Measurements from ENCODE around the gene OSBPL2. TPM values are rescaled to one million over a fixed set of nuclear protein-coding genes. Genes with fewer than 3 reads are reported as not detected.

Gene OSBPL2
- total RNA-seq, 2 donors from 2014 or later = 40.1 to 41.2 TPM

- intact Hi-C loops (cut with DNase I) = loop anchor here (2.0 to 5.0 kb wide), 2 partner anchors 79 to 80 kb away; no protein-coding TSS in a partner anchor
- ATAC-seq = peak in 1 of 2 donors; percentile 4
- DNase-seq = no peak
Observed at GRCh38 chr20:62303062-62303339, 64.7 kb downstream of the OSBPL2 start.

GRCh38 chr20:62303340-62304226 lies 65.3 kb downstream of the OSBPL2 start:
- intact Hi-C loops (cut with DNase I) = loop anchor here (2.0 to 5.0 kb wide), 2 partner anchors 79 kb away; no protein-coding TSS in a partner anchor
- ATAC-seq = peak in 1 of 2 donors; percentile 3
- DNase-seq = no peak

GRCh38 chr20:62304331-62305148 lies 66.2 kb downstream of the OSBPL2 start:
- ATAC-seq (no peak), DNase-seq (no peak)
- intact Hi-C loops (cut with DNase I) = loop anchor here (5.0 kb wide), 2 partner anchors 48 to 78 kb away; no protein-coding TSS in a partner anchor

GRCh38 chr20:62305149-62305764 lies 66.9 kb downstream of the OSBPL2 start:
- no peak for DNase-seq
- intact Hi-C loops (cut with DNase I) = loop anchor here in 1 of 2 donors (5.0 kb wide), 1 partner anchor 47 kb away; no protein-coding TSS in a partner anchor

DNA sequence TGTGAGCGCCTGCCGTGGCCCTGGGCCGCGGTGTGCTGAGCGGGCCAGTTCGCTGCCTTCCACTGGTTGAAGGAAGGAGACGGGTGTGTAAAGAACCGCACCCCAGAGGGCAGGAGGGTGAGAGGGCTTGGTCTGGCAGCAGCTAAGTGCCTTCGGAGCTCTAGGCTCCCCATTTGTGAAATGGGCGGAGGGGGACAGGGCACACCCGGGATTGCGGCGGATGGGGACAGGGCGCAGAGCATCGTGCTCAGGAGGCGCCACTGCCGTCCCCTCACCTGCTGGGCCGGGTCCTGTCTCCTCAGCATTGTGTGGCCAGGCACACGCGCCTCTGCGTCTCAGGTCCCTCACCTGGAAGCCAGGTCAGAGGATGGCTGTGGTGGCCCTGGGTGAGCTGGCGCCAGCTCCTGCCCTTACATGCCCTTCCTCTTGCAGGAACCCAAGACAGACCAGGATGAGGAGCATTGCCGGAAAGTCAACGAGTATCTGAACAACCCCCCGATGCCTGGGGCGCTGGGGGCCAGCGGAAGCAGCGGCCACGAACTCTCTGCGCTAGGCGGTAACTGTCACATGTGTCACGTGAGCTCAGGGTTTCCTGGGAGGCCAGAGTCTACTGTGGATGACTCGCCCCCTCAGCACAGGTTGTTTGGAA lies 67.6 kb downstream of the OSBPL2 start:
- intact Hi-C loops (cut with DNase I) = loop anchor here in 1 of 2 donors (5.0 kb wide), 1 partner anchor 46 kb away; no protein-coding TSS in a partner anchor

More at GRCh38 chr20:62305149-62305764, 66.9 kb downstream of the OSBPL2 start:
- ATAC-seq = no peak

GRCh38 chr20:62306414-62307187 lies 68.3 kb downstream of the OSBPL2 start:
- DNase-seq (no peak), ATAC-seq (no peak)
- intact Hi-C loops (cut with DNase I) = loop anchor here in 1 of 2 donors (5.0 kb wide), 1 partner anchor 46 kb away; no protein-coding TSS in a partner anchor

More for the DNA sequence above, 67.6 kb downstream of the OSBPL2 start:
- DNase-seq = no peak
- ATAC-seq = no peak

DNA sequence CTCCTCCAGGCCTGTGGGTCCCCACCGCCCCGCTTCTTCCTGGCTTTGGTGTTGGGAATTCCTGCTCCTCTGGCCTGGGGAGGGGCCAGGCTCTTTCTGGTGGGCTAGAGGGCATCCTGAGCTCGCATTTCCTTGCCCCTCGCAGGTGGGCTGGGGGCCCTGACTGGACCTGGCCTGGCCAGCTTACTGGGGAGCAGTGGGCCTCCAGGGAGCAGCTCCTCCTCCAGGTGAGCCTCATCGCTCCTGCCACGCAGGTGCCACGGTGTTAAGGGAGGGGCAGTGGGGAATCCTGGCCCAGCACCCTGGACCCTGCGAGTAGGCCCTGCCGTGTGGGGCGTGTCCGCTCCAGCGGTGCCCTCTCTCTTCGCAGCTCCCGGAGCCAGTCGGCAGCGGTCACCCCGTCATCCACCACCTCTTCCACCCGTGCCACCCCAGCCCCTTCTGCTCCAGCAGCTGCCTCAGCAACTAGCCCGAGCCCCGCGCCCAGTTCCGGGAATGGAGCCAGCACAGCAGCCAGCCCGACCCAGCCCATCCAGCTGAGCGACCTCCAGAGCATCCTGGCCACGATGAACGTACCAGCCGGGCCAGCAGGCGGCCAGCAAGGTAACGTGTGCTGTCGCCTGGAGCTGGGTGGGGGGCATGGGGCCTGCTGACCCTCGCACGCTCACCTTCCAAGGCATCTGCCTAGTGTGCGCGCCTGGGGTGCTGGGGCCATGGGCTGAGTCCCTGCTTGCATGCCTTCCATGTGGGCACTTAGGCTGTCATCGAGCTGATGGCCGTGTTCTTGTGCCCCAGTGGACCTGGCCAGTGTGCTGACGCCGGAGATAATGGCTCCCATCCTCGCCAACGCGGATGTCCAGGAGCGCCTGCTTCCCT lies 69.1 kb downstream of the OSBPL2 start:
- intact Hi-C loops (cut with DNase I) = loop anchor here in 1 of 2 donors (5.0 kb wide), 1 partner anchor 45 kb away; no protein-coding TSS in a partner anchor
- ATAC-seq (no peak), DNase-seq (no peak)

- no peak for ATAC-seq
- intact Hi-C loops (cut with DNase I) = loop anchor here in 1 of 2 donors (5.0 kb wide), 1 partner anchor 44 kb away; no protein-coding TSS in a partner anchor
- DNase-seq = no peak
Observed at GRCh38 chr20:62308102-62308822, 69.9 kb downstream of the OSBPL2 start.

- intact Hi-C loops (cut with DNase I) = loop anchor here in 1 of 2 donors (5.0 kb wide), 1 partner anchor 43 kb away; no protein-coding TSS in a partner anchor
- no peak for DNase-seq
- ATAC-seq = no peak
Observed at GRCh38 chr20:62309198-62309944, 71.0 kb downstream of the OSBPL2 start.

GRCh38 chr20:62309947-62310756 lies 71.8 kb downstream of the OSBPL2 start:
- DNase-seq = no peak
- ATAC-seq = no peak
- intact Hi-C loops (cut with DNase I) = loop anchor here in 1 of 2 donors (5.0 kb wide), 1 partner anchor 42 kb away; no protein-coding TSS in a partner anchor

- DNase-seq (no peak), ATAC-seq (no peak)
- intact Hi-C loops (cut with DNase I) = no loop called here
Observed at GRCh38 chr20:62310757-62311121, 72.4 kb downstream of the OSBPL2 start.

DNA sequence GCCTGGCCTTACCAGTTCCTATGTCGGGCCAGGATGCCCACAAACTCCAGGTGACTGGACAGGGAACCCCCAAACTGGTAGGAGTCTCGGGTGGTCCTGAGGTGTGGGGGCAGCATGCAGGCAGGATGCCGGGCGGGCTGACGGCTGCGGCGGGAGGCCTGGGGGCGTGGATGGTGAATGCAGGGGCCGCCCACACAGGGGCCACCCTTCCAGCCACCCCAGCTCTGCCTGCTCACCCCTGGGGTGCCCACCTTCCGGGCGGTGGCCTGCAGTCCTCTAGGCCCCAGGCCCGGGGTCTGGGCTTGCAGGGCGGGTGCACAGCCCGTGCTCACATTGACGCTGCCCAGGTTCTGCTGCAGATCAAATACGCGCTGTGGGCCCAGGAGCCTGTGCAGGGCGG lies 72.8 kb downstream of the OSBPL2 start:
- DNase-seq = no peak
- intact Hi-C loops (cut with DNase I) = no loop called here
- ATAC-seq = no peak

GRCh38 chr20:62311832-62312661 lies 73.7 kb downstream of the OSBPL2 start:
- DNase-seq (no peak), ATAC-seq (no peak)
- intact Hi-C loops (cut with DNase I) = no loop called here

DNA sequence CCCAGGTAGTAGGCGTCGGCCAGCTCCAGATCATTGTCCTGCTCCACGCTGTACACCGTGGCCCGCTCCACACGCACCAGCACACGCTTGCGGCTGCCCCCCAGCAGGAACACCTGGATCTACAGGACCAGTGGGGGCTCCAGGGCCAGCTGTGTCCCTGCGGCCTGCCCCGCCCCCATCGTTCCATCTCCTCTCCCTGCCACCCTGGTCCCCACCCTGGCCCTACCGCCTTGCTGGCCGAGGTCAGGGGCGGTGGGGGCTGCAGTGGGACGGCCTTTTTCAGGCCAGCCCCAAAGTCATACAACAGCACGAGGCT lies 74.3 kb downstream of the OSBPL2 start:
- ATAC-seq = no peak
- no peak for DNase-seq
- intact Hi-C loops (cut with DNase I) = no loop called here

Data from left cardiac atrium (tissue), 4 donors.